ENCODE measurements around the gene TMEM171.

Gene TMEM171

DNA sequence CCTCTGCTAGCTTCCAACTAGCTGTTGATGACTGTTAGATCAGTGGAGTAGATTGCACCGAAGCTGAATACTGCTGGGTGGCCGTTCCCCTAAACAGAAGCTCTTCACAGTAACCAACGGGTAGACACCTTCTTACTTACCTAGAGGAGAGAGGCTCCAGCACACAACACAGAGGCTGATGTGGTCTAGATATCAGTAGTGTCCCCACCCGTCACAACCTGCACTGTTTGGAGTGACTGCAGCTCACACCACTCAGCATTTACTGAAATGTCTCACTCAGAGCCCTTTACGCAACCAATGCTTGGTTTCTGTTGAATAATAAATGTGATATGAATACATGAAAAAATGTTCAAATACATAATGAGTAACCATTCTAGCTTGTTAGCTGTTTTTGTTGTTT lies 57.9 kb downstream of the TMEM171 start:
- no peak for TF ChIP-seq POLR2A (IDR thresholded peaks at IDR 0.05; ENCODE audit: low read depth, low read length)
- DNase-seq (ENCODE audit: insufficient read length, low spot score) (no peak), FAIRE-seq (no peak)

DNA sequence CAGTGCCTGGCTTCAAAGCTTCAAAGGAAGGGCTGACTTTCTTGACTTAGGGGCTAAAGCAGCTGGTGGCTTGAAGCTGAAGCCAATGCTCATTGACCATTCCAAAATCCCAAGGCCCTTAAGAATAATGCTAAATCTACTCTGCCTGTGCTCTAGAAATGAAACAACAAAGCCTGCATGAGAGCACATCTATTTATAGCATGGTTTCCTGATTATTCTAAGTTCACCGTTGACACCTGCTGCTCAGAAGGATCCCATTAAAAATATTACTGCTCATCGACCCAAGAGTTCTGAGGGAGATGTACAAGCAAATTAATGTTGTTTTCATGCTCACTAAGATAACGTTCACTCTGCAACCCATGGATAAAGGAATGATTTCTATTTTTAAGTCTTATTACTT lies 59.4 kb downstream of the TMEM171 start:
- FAIRE-seq (no peak), DNase-seq (ENCODE audit: insufficient read length, low spot score) (no peak)
- TF ChIP-seq POLR2A (IDR thresholded peaks at IDR 0.05; ENCODE audit: low read depth, low read length), result no peak

DNA sequence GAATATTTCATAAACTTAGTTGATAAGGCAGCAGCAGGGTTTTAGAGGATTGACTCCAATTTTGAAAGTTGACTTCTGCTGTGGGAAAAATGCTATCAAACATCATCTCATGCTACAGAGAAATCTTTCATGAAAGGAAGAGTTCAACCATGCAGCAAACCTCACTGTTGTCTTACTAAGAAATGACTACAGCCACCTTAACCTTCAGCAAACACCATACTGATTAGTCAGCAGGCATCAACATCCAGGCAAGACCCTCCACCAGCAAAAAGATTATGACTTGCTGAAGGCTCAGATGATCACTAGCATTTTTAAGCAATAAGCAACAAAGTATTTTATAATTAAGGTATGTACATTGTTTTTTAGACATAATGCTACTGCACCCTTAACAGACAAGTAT lies 60.2 kb downstream of the TMEM171 start:
- FAIRE-seq (no peak), DNase-seq (ENCODE audit: insufficient read length, low spot score) (no peak)
- no peak for TF ChIP-seq POLR2A (IDR thresholded peaks at IDR 0.05; ENCODE audit: low read depth, low read length)
